Hematopoietic multipotent progenitor cell treated with erythropoietin and hydrocortisone succinate and interleukin-3 and kit ligand, for 17 days (in vitro differentiated cells): ENCODE results near the gene CD320.
A peak's percentile ranks its signal among the peaks of the same experiment; 100 is the strongest.
"Not testable (repeated sequence)": the region's sequence is repeated elsewhere in the genome, so short reads cannot be mapped to it uniquely, and the experiment has no call there.

ENCODE experiments used
- DNase-seq: peaks from one replicate; pipeline ENCODE4 v3.0.0-alpha.2; 2015; ENCODE audit warnings: low spot score

The CD320 gene

GRCh38 chr19:8333767-8334457, 25.8 kb upstream of the CD320 start:
- DNase-seq: no peak

DNA sequence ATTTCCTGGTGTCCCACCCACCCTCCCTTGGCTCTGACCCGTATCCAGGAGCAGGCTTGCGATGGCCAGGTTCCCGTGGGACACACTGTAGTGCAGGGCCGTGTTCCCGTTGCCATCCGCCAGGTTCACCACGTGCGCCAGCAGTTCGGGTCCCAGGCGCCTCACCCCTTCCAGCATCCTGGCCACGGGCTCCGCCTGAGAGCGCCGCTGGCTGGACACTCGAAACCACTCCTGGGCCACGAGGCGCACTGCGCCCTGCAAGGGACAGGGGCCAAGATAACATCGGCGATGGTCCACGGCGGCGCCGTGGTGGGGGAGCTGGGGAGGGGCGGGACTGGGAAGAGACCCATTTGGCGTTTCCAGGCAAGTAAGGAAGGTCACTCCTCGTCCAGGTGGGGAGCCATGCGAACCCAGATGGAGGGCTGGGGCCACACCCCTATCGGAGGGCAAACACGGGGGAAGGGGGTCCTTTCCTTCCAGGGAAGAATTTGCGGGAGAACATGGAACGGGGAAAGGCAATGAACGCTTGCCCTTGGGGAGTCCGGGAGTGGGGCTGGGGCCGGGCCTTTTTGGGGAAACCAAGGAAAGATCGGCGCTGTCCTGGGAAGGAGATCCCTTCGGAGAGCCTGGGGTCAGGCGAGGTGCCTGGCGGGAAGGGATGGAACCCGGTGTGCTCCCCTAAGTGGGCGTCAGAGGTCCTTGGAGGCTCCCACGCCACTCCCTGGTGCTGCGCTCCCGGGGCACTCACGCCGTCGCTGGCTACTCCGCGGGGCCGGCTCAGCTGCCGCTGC, 25.0 kb upstream of the CD320 start:
- no peak for DNase-seq

- no peak for DNase-seq
Observed at GRCh38 chr19:8331263-8331845, 23.2 kb upstream of the CD320 start.

DNA sequence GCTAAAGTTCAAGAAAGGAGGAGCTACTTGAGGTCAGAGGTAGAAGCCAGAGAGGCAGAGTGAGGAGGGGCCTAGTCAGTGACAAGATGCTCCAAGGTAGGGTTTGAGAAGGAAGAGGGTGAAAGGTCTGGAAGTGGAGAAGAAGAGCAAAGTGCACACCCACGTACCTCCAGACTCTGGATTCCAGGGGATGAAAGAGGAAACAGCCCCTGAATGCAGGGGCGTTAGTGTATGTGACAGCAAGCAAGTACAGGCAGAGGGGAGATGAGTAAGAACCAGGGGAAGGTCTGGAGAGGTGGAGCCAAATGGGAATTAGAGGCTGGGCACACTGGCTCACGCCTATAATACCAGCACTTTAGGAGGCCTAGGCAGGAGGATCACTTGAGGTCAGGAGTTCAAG, 21.8 kb upstream of the CD320 start:
- no peak for DNase-seq

DNA sequence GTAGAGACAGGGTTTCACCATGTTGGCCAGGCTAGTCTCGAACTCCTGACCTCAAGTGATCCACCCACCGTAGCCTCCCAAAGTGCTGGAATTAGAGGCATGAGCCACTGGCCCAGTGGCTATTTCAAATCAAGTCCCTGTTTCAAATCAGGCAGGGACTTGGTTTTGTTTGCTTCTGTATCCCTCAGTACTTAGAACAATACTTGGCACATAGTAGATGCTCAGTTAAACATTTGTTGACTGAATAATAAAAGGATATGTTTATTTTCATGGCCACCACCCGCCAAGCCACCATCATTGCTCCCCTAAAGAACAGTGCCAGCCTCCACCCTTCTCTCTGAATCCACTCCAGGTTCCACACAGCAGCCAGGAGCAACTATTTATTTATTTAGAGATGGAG, 17.3 kb upstream of the CD320 start:
- DNase-seq: no peak

DNA sequence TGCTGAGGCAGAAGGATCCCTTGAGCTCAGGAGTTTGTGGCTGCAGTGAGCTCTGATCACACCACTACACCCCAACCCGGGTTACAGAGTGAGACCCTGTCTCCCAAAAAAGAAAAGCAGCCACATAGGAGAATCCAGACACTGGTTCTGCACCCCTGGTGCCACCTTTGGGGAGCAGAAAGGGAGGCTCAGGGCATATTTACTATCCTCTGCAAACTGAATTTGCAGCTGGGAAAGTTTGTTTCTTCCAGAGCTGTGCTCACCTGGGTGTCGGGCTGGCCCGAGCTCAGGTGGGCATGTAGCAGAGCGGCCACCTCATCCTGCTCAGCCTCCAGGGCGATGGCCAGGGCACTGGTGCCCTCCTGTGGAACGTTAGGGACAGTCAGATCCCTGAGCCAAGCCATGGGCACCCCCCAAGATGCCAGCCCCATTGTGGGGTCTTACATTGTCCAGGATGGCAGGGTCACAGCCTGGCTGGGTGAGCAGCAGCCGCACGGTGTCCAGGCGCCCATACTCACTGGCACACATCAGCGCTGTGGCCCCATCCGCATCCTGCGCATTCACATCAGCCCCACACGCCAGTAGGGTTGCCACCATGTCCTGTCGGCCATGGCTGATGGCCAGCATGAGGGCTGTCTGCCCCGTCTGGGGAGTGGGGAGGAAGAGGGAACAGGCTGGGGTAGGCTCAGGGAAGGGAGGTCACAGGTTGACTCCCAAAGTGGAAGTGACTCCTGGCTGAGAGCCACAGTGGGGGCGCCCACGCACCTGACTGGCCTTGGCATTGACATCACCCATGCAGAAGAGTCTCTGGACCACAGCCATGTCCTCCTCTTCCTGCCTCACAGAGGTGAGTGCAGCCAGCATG, 16.3 kb upstream of the CD320 start:
- DNase-seq: no peak

GRCh38 chr19:8323781-8324185, 15.6 kb upstream of the CD320 start:
- DNase-seq: no peak

GRCh38 chr19:8322638-8322997, 14.5 kb upstream of the CD320 start:
- DNase-seq: no peak

GRCh38 chr19:8321986-8322637, 14.0 kb upstream of the CD320 start:
- peak; percentile 33 for DNase-seq

GRCh38 chr19:8321067-8321985, 13.2 kb upstream of the CD320 start, which contains the start of the genes NDUFA7 and RPS28:
TSS of gene NDUFA7 (minus strand) at chr19:8321375. CDS start at chr19:8321358, 17 bp downstream.
TSS of gene RPS28 (plus strand) at chr19:8321496. CDS start at chr19:8321531, 35 bp downstream.
- peak; percentile 98 for DNase-seq

GRCh38 chr19:8320564-8321066, 12.5 kb upstream of the CD320 start:
- DNase-seq: peak; percentile 23

DNA sequence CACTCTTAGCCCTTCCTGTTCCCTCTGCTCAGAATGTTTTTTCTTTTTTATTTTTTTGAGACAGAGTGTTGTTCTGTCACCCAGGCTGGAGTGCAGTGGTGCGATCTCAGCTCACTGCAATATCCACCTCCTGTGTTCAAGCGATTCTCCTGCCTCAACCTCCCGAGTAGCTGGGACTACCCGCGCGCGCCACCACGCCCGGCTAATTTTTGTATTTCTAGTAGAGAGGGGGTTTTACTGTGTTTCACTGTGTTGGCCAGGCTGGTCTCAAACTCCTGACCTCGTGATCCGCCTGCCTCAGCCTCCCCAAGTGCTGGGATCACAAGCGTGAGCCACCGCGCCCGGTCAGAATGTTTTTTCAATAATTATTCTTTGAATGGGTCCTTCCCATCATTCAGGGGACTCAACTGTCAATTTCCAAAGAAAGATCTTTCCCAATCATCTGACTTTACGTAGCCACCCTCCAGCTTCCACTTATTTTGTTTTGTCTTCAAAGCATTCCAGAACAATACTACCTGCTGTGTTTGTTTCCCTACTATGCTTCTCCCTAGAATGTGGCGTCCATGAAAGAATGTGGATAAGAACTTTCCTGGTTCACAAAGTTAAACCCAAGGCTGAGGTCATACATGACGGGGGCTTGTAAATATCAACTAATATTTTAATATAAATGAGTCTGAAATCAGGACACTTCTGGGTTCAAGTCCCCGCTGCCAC, 11.8 kb upstream of the CD320 start:
- no peak for DNase-seq

- DNase-seq: not testable (repeated sequence)
Observed at GRCh38 chr19:8318835-8319234, 10.7 kb upstream of the CD320 start.

DNA sequence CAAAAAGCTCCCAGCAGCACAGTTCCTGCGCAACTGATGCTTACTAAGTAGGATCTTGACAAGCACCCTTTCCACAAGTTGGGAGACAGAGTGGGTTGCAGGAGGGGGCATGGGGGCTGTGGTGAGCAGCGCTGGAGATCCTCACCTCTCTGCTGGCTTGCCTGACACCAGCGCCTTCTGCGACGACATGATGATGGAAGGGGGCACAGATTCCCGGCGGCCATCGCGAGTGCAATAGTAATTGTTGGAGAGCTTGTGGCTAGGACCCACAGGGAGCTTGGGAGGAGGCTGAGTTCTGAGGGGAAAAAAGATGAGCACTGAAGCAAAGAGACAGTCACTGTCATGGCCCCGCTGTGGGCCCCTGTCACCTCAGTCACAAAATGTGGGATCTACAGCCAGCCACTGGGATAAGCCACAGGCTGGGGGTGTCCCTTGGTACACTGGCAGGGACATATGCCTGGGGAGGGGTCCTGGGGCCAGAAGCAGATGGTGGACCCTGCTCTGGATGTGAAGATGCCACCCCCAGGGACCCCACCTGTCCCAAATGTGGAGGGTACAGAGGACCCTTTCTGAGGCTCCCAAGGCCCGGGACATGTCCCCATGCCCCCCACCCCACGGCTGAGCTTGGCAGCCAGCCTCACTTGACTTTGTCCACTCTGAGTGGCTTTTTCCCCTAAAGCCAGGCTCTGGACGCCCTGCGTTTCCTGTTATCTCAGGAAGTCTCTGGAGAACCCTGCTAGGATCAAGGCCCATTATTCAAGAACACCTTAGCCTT, 8.4 kb upstream of the CD320 start:
- DNase-seq: no peak

DNA sequence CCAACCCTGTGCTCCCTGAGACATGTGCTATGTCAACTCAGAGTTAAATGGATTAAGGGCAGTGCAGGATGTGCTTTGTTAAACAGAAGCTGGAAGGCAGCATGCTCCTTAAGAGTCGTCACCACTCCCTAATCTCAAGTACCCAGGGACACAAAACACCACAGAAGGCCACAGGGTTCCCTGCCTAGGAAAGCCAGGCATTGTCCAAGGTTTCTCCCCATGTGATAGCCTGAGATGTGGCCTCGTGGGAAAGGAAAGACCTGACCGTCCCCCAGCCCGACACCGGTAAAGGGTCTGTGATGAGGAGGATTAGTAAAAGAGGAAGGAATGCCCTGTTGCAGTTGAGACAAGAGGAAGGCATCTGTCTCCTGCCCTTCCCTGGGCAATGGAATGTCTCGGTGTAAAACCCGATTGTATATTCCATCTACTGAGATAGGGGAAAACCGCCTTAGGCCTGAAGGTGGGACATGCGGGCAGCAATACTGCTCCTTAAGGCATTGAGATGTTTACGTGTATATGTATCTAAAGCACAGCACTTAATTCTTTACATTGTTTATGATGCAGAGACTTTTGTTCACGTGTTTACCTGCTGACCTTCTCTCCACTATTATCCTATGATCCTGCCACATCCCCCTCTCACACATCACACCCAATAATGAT, 7.0 kb upstream of the CD320 start:
- DNase-seq: not testable (repeated sequence)

- peak; percentile 77 for DNase-seq
Observed at GRCh38 chr19:8311461-8312260, 3.5 kb upstream of the CD320 start.

DNA sequence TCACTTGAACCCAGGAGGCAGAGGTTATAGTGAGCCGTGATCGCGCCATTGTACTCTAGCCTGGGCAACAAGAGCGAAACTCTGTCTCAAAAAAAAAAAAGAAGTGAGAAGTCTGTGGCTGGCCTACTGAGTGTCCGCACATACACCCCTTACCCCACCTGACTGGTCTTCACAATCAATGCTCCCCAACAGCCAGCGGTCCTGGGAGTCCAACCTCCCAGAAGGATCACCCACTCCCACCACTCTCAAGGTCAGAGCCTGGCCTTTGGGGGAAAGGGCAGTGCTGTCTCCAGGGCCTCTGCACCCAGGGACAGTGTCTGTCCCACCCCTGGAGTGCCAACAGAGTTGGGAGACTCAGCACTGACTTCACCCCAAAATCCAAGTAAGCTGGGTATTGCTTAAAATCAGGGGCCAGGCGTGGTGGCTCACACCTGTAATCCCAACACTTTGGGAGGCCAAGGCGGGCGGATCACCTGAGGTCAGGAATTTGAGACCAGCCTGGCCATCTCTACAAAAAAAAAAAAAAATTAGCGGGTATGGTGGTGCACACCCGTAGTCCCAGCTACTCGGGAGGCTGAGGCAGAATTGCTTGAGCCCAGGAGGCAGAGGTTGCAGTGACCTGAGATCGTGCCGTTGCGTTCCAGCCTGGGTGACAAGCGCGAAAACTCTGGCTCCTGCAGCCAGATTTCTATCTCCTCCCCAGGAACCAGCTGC, 2.3 kb upstream of the CD320 start:
- no peak for DNase-seq
